Endothelial cell (in vitro differentiated cells): ENCODE results near the gene TNFRSF25. TPM values are rescaled to one million over a fixed set of nuclear protein-coding genes. Genes with fewer than 3 reads are reported as not detected.

ENCODE experiments used
- DNase-seq: peaks from one replicate; pipeline ENCODE4 v3.0.0; 2021; ENCODE audit warnings: low spot score
- H3K27ac Mint-ChIP-seq: one replicate; pipeline ENCODE4 v1.8.0; 2021; ENCODE audit warnings: mixed read lengths, inconsistent platforms; ENCODE audit not compliant: unreplicated experiment
- H3K27me3 Mint-ChIP-seq: one replicate; pipeline ENCODE4 v1.8.0; 2021; ENCODE audit warnings: mild to moderate bottlenecking, moderate library complexity, mixed read lengths, inconsistent platforms; ENCODE audit not compliant: unreplicated experiment
- H3K36me3 Mint-ChIP-seq: one replicate; pipeline ENCODE4 v1.8.0; 2021; ENCODE audit warnings: mild to moderate bottlenecking, low read depth, mixed read lengths, inconsistent platforms; ENCODE audit not compliant: unreplicated experiment
- H3K4me1 Mint-ChIP-seq: one replicate; pipeline ENCODE4 v1.8.0; 2021; ENCODE audit warnings: mild to moderate bottlenecking, mixed read lengths, inconsistent platforms; ENCODE audit not compliant: unreplicated experiment
- H3K4me3 Mint-ChIP-seq: one replicate; pipeline ENCODE4 v1.8.0; 2021; ENCODE audit warnings: mild to moderate bottlenecking, mixed read lengths, inconsistent platforms; ENCODE audit not compliant: unreplicated experiment
- H3K9me3 Mint-ChIP-seq: one replicate; pipeline ENCODE4 v1.8.0; 2021; ENCODE audit warnings: mixed read lengths, inconsistent platforms; ENCODE audit not compliant: unreplicated experiment
- total RNA-seq: library from RNA; stranded (reverse); fragmentation: NEBNext Ultra II Directional; extraction: Animal tissue kit (Norgen Biotek cat#: 25700); gene quantifications from one replicate; pipeline ENCODE4 v1.2.1, GENCODE V29; 2021; ENCODE audit not compliant: unreplicated experiment
- TF ChIP-seq, protein P1 (sequence below): fragments of 200-600 bp; sonication (generic); IDR thresholded peaks from one replicate; pipeline ENCODE4 v1.5.0; 2021; ENCODE audit warnings: antibody characterized with exemption; ENCODE audit not compliant: unreplicated experiment

Gene TNFRSF25
- total RNA-seq, 1 donor from 2014 or later = 104 TPM

DNA sequence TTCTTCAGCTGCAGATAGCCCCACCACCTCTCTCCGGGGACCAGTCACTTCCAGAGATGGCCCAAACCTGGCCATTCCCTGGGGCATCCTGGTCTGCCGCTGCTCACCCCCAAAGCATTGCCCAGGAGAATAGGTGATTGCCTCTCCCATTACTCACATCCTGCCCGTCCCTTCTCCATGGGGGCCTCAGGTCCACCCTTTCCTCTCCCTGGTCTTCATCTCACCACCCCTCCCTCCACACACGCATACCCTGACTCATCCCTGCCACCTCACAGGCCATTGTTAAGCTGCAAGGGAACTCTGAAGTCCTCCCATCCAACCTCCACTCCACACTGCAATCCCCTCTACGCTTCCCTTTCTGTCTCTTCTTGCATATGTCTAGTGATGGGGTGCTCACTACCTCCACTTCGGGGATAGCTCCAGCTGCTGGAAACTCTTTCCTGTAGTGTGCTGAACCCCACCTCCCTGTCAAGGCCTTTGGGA, 25.5 kb upstream of the TNFRSF25 start, which contains the start of gene PLEKHG5:
PLEKHG5 (minus strand) TSS at position 188 of the 483 bp plus-strand sequence. CDS start 14,096 bp downstream, outside the sequence.
- H3K27me3 Mint-ChIP-seq = peaks cover 21% of the 10 kb centered on the region
- peaks cover 4% of the 10 kb centered on the region for H3K36me3 Mint-ChIP-seq
- H3K9me3 Mint-ChIP-seq = no peaks in the 10 kb centered on the region
- TF ChIP-seq, protein P1, sequence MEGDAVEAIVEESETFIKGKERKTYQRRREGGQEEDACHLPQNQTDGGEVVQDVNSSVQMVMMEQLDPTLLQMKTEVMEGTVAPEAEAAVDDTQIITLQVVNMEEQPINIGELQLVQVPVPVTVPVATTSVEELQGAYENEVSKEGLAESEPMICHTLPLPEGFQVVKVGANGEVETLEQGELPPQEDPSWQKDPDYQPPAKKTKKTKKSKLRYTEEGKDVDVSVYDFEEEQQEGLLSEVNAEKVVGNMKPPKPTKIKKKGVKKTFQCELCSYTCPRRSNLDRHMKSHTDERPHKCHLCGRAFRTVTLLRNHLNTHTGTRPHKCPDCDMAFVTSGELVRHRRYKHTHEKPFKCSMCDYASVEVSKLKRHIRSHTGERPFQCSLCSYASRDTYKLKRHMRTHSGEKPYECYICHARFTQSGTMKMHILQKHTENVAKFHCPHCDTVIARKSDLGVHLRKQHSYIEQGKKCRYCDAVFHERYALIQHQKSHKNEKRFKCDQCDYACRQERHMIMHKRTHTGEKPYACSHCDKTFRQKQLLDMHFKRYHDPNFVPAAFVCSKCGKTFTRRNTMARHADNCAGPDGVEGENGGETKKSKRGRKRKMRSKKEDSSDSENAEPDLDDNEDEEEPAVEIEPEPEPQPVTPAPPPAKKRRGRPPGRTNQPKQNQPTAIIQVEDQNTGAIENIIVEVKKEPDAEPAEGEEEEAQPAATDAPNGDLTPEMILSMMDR = no peak
- peaks cover 29% of the 10 kb centered on the region for H3K4me1 Mint-ChIP-seq
- H3K27ac Mint-ChIP-seq = peak within 1 kb of the TSS; percentile 11
- no peak for DNase-seq
- H3K4me3 Mint-ChIP-seq = peak within 1 kb of the TSS; percentile 85

GRCh38 chr1:6491081-6491449, 25.1 kb upstream of the TNFRSF25 start:
- H3K36me3 Mint-ChIP-seq = peaks cover 4% of the 10 kb centered on the region
- TF ChIP-seq, protein P1 = no peak
- H3K27ac Mint-ChIP-seq = peak overlapping the region; percentile 11
- peaks cover 33% of the 10 kb centered on the region for H3K4me1 Mint-ChIP-seq
- DNase-seq = no peak
- H3K27me3 Mint-ChIP-seq = peaks cover 19% of the 10 kb centered on the region
- H3K9me3 Mint-ChIP-seq = no peaks in the 10 kb centered on the region
- peak overlapping the region; percentile 85 for H3K4me3 Mint-ChIP-seq

DNA sequence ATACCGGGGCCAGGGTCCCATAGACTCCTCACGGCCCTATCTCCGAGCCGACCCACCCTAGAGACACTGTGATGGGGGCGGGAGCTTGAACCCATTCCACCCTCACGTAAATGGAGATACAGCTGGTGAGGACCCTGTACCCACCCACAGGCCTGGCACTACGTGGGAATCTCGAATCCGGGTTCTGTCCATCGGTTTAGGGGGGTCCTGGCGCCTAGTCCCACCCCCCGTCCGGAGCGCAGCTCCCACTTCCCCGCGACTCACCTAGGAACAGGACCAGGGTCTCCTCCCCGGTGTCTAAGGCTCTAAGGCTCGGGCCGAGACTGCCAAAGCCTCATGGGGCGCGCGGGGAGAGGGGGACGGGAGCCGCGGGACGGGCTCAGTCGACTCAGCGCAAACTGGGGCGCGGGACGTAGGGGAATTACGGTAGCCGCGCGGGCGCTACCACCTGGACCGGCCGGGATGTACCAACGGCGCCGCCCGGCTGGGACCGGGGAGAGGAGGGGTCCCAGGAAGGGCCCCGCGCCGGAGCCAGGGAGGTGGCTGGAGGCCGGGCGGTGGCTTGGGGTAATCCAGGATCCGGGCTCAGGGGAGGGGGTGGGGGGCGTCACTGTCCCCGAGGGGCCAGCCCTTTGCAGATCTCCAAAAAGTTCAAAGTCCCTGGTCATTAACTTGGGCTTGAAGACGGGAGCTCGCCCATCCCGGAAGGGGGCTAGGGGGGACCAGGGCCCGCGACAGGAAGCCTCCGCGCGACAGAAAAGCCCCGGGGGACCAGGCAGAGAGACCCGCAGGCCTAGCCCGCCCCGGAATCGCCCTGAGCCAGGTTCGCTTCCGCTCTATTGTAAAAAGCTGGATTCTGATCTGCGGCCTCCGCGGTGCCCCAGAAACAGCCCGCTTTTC, 24.5 kb upstream of the TNFRSF25 start:
- peak; percentile 68 for DNase-seq
- Mint-ChIP-seq H3K27ac (no peak overlapping the region), H3K36me3 (peaks cover 4% of the 10 kb centered on the region), H3K9me3 (no peaks in the 10 kb centered on the region), H3K4me3 (peak overlapping the region; percentile 37), H3K27me3 (peaks cover 19% of the 10 kb centered on the region), H3K4me1 (peaks cover 31% of the 10 kb centered on the region)
- TF ChIP-seq, protein P1 = peak; percentile 25

- H3K4me1 Mint-ChIP-seq = peaks cover 31% of the 10 kb centered on the region
- peak overlapping the region; percentile 37 for H3K4me3 Mint-ChIP-seq
Measured at GRCh38 chr1:6489799-6490180, 23.8 kb upstream of the TNFRSF25 start.

More at GRCh38 chr1:6489799-6490180, 23.8 kb upstream of the TNFRSF25 start:
- DNase-seq = peak; percentile 85
- peaks cover 4% of the 10 kb centered on the region for H3K36me3 Mint-ChIP-seq
- H3K27ac Mint-ChIP-seq = no peak overlapping the region
- peaks cover 19% of the 10 kb centered on the region for H3K27me3 Mint-ChIP-seq
- no peaks in the 10 kb centered on the region for H3K9me3 Mint-ChIP-seq
- TF ChIP-seq, protein P1 = peak; percentile 96
